Activated naive CD8-positive, alpha-beta T cell treated with anti-CD3 and anti-CD28 coated beads, Interleukin-2, amount 10 ng/mL, durations not matched to agents 7 days and 5 days (primary cell): ENCODE measurements around the gene LRRC14B. TPM values are rescaled to one million over a fixed set of nuclear protein-coding genes. Genes with fewer than 3 reads are reported as not detected.
"Not testable (repeated sequence)": the region's sequence is repeated elsewhere in the genome, so short reads cannot be mapped to it uniquely, and the experiment has no call there.

Experiments used
- ATAC-seq: fragments of 150-1000 bp; cut with Tn5 transposase; one replicate; pipeline ENCODE4 v1.10.0; 2021; ENCODE audit warnings: low read depth, moderate library complexity
- POLR2A ChIA-PET: fragments of 350-600 bp; sonication (Branson Sonifier 250); formaldehyde crosslinking; loops from one replicate; lab custom pipeline; 2021; ENCODE audit warnings: antibody characterized with exemption; lab: Charles Lee
- DNase-seq: peaks from one replicate; pipeline ENCODE4 v3.0.0; 2021
- H3K27ac Mint-ChIP-seq: one replicate; pipeline ENCODE4 v1.8.0; 2022; ENCODE audit warnings: mild to moderate bottlenecking, mixed read lengths
- H3K27me3 Mint-ChIP-seq: one replicate; pipeline ENCODE4 v1.8.0; 2022; ENCODE audit warnings: mild to moderate bottlenecking, moderate library complexity, mixed read lengths
- H3K36me3 Mint-ChIP-seq: one replicate; pipeline ENCODE4 v1.8.0; 2021; ENCODE audit warnings: mild to moderate bottlenecking, mixed read lengths
- H3K4me1 Mint-ChIP-seq: one replicate; pipeline ENCODE4 v1.8.0; 2021; ENCODE audit warnings: mixed read lengths
- H3K4me3 Mint-ChIP-seq: one replicate; pipeline ENCODE4 v1.8.0; 2022; ENCODE audit warnings: mild to moderate bottlenecking, moderate library complexity, mixed read lengths
- H3K9me3 Mint-ChIP-seq: one replicate; pipeline ENCODE4 v1.8.0; 2021; ENCODE audit warnings: mixed read lengths
- total RNA-seq, 2 experiments: library from RNA; stranded (reverse); gene quantifications; one replicate each; pipeline ENCODE4 v1.2.3, GENCODE V29; 2021

The LRRC14B gene
- total RNA-seq, 2 experiments from 2014 or later = 0.37 to 0.44 TPM

DNA sequence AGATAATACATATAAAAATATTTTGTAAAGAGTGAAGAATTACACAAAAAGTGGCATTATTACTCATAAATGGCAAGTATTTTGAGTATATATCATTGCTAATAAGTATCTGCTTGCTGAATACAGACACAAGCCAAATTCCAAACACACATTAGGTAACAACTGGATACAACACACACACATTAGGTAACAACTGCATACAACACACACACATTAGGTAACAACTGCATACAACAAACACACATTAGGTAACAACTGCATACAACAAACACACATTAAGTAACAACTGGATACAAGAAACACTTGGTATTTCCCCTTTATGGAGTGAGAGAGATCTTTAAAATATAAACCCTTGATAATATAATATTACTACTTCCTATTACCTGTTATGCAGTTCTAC, 13.2 kb downstream of the LRRC14B start:
- Mint-ChIP-seq H3K4me1 (no peaks in the 10 kb centered on the region), H3K27ac (no peak overlapping the region), H3K36me3 (peaks cover 19% of the 10 kb centered on the region), H3K27me3 (no peaks in the 10 kb centered on the region), H3K4me3 (no peak overlapping the region), H3K9me3 (no peaks in the 10 kb centered on the region)
- POLR2A ChIA-PET = no interaction called here
- no peak for ATAC-seq
- no peak for DNase-seq

DNA sequence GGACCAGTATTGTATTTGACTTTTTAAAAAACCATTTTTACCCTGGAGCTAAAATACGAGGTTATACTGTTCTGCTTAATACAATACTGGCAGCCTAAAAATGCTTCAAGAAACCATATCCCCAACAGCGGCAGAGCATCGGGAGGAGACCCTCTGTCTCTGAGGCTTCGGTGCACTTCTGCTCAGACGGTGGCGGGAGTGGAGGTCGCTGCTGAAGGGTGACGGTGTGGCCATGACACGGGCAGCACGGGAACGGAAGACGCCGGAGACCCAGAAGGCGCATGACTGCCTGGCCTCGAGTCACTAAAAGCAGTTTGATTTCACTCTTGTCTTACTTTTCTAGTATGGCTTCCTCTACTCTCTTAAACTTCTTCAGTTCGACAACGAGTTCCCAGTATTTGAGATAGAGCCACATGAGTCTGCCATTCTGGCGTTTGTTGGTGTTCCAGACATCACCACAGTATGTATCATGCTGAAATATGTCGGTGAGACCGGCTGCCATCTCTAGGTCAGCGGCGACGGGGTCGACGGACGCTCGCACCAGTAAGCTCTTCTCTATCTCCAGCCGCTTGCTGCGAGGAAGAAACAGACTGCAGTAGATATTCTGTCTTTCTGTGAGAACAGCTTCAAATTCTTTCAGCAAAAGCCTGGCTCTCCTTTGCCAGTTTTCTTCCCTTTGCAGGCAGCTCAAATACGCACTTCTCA, 13.8 kb downstream of the LRRC14B start:
- peaks cover 4% of the 10 kb centered on the region for H3K4me1 Mint-ChIP-seq
- H3K36me3 Mint-ChIP-seq = peaks cover 19% of the 10 kb centered on the region
- H3K27ac Mint-ChIP-seq = no peak overlapping the region
- ATAC-seq (no peak), DNase-seq (no peak)
- H3K9me3 Mint-ChIP-seq = no peaks in the 10 kb centered on the region
- no peak overlapping the region for H3K4me3 Mint-ChIP-seq
- POLR2A ChIA-PET = no interaction called here
- no peaks in the 10 kb centered on the region for H3K27me3 Mint-ChIP-seq

DNA sequence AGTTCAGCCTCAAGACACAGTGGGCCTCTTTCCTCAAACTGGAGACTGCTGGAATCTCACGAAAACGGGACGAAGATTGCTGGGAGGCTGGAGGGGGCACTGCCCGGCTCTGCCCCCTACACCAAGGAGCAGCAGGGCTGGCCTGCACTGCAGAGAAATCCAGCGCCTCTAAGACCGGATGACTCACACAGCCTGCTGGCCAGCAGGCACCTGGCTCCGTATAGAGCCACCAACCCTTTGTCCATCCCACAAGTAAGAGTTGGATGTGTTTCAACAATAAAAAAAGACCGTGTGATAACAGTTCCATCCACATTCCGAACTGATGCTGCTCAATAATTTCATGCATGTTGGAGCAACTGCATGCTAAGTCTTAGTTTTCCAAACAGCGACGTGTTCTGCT, 15.1 kb downstream of the LRRC14B start:
- no peaks in the 10 kb centered on the region for H3K9me3 Mint-ChIP-seq
- H3K4me1 Mint-ChIP-seq = peaks cover 8% of the 10 kb centered on the region
- ATAC-seq (no peak), DNase-seq (no peak)
- no peaks in the 10 kb centered on the region for H3K27me3 Mint-ChIP-seq
- POLR2A ChIA-PET = no interaction called here
- no peak overlapping the region for H3K27ac Mint-ChIP-seq
- peaks cover 19% of the 10 kb centered on the region for H3K36me3 Mint-ChIP-seq
- H3K4me3 Mint-ChIP-seq = no peak overlapping the region

DNA sequence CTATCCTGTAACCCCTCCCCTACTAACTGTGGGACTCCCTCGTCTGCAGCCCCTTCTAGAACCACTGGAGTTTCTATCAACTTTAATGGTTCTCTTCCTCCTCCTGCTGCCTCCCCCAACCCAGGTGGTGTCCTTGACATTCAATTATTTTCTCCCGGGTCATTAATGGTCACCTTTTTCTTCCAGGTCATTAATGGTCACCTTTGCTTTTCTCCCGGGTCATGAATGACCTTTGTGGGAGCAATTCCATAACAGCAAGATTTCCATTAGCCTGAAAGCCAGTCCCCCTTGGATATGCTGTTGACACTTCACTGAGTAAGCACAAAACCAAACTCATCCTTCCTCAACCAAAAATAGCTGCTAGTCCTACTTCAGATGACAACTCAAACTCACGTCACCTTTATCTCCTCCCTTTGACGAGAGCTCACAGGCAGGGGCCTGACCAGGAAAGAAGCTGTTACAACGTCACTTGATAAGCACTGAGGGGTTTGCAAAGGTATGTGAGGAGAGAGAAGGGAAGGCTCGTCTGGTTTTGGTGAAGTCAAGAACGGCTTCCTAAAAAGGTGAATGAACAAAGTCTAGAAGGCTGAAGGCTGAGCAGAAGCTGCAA, 15.7 kb downstream of the LRRC14B start:
- Mint-ChIP-seq H3K27ac (no peak overlapping the region), H3K4me1 (peaks cover 8% of the 10 kb centered on the region), H3K9me3 (no peaks in the 10 kb centered on the region), H3K27me3 (no peaks in the 10 kb centered on the region), H3K4me3 (no peak overlapping the region), H3K36me3 (peaks cover 19% of the 10 kb centered on the region)
- DNase-seq (no peak), ATAC-seq (no peak)
- POLR2A ChIA-PET = no interaction called here

DNA sequence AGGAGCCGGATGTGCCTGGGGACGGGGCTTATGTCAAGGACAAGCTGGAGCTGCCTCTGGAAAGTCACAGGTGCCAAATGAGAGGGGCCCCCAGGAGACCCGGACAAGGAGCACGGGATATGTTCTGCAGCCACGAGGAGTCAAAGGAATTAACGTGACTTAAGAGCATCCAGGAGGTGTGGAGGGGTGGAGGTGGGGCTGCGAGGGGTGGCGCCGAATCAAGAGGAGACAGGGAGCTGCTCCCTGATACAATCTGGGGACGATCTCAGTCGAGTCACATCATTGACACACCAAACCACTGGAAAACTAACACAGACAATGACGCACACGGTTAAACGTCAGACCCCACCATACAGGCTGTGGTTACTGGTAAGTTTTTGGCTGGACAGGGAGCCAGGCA, 16.3 kb downstream of the LRRC14B start:
- peaks cover 19% of the 10 kb centered on the region for H3K36me3 Mint-ChIP-seq
- no peaks in the 10 kb centered on the region for H3K27me3 Mint-ChIP-seq
- POLR2A ChIA-PET = no interaction called here
- ATAC-seq (no peak), DNase-seq (no peak)
- H3K4me1 Mint-ChIP-seq = peaks cover 8% of the 10 kb centered on the region
- no peak overlapping the region for H3K4me3 Mint-ChIP-seq
- no peaks in the 10 kb centered on the region for H3K9me3 Mint-ChIP-seq
- no peak overlapping the region for H3K27ac Mint-ChIP-seq

DNA sequence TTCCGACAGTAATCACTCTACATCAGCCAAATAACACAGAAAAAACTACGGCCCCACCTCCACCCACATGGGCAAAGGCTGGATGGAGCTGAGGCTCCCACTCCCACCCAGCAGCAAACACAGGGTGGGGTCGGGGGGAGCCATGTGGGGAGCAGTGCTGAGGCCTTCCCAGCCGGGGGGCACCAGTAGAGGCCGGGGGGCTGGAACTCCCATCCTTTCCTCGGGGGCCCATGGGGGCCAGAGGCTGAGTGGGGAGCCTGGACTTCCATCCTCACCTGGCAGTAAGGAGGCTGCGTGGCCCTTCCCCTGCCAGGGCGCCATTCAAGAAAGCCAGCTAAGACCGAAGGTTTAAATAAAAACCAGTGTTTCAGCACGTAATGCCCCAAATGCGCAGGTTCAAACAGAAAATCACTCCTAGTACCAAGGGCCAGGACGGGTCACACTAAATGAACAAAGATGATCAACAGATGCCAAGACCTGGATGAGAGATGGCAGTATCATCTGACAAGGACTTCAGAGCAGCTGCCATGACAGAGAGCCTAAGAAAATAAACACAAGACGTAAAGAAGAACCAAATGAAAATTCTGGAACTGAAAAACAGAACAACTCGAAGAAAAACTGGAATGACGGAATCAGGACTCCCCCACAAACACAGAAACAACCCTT, 17.3 kb downstream of the LRRC14B start:
- POLR2A ChIA-PET = no interaction called here
- ATAC-seq (no peak), DNase-seq (no peak)
- Mint-ChIP-seq H3K4me3 (no peak overlapping the region), H3K27ac (no peak overlapping the region), H3K9me3 (no peaks in the 10 kb centered on the region), H3K4me1 (peaks cover 8% of the 10 kb centered on the region), H3K36me3 (peaks cover 17% of the 10 kb centered on the region), H3K27me3 (no peaks in the 10 kb centered on the region)

DNA sequence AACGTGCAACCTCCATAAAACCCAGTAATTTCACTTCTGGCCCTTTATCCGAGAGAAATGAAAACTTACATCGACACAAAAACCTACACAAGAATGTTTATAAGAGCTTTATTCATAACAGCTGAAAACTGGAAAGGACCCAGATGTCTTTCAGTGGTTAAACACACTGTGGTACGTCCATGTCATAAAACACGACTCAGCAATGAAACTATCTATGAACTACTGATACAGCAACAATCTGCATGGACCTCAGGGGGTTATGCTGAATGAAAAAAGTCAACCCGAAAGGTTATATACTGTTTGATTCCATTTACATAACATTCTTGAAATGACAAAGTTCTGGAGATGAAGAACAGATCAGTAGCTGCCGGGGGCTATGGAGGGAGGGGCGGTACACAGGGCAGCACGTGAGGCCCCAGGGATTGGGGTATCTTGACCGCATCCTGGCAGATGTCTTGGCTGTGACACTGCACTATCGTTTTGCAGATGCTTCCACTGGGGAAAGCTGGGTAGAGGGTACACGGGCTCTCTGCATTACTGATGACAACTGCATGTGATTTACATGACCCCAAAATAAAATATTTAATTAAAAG, 22.6 kb downstream of the LRRC14B start:
- H3K4me3 Mint-ChIP-seq = no peak overlapping the region
- no peaks in the 10 kb centered on the region for H3K9me3 Mint-ChIP-seq
- H3K36me3 Mint-ChIP-seq = peaks cover 12% of the 10 kb centered on the region
- no peaks in the 10 kb centered on the region for H3K27me3 Mint-ChIP-seq
- no peak overlapping the region for H3K27ac Mint-ChIP-seq
- ATAC-seq (no peak), DNase-seq (no peak)
- POLR2A ChIA-PET = no interaction called here
- peaks cover 29% of the 10 kb centered on the region for H3K4me1 Mint-ChIP-seq

DNA sequence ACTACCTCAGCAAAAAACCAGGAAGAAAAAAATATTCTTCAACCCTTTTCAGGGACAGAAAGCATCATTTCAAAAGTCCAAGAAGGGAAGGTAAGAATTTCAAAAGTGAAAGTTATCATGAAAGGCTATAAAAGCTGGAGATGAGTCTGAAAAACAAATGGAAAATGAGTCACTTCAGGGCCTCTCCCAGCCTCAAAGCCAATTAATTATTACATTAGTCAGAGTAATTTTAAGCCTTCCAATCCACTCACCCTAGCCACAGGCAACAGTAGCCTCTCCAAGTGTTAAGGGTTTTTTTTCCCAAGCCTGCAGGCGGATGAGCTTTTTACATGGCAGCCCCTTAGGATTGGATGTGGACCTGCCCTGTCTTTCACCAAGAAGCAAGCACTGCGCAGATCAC, 24.0 kb downstream of the LRRC14B start:
- H3K4me3 Mint-ChIP-seq = peak overlapping the region; percentile 15
- H3K9me3 Mint-ChIP-seq, ATAC-seq, POLR2A ChIA-PET, H3K27me3 Mint-ChIP-seq, DNase-seq: not testable (repeated sequence)
- H3K36me3 Mint-ChIP-seq = peaks cover 13% of the 10 kb centered on the region
- peak overlapping the region; percentile 60 for H3K27ac Mint-ChIP-seq
- H3K4me1 Mint-ChIP-seq = peaks cover 23% of the 10 kb centered on the region

DNA sequence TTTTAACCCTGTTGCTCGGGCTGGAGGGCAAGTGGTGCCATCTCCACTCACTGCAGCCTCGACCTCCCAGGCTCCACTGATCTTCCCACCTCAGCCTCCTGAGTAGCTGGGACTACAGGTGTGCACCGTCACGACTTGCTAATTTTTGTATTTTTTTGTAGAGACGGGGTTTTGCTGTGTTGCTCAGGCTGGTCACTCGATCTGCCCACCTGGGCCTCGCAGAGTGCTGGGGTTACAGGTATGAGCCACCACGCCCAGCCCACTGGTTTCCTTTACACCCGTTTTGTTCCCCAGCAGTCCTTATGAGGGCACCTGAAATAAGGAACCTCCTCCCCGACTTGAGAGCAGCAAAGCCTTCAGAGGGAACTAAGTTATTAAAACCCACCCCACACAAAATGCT, 24.8 kb downstream of the LRRC14B start:
- POLR2A ChIA-PET, H3K9me3 Mint-ChIP-seq, DNase-seq, H3K27me3 Mint-ChIP-seq, ATAC-seq: not testable (repeated sequence)
- Mint-ChIP-seq H3K27ac (peak overlapping the region; percentile 60), H3K4me1 (peaks cover 29% of the 10 kb centered on the region), H3K36me3 (peaks cover 13% of the 10 kb centered on the region), H3K4me3 (peak overlapping the region; percentile 30)

DNA sequence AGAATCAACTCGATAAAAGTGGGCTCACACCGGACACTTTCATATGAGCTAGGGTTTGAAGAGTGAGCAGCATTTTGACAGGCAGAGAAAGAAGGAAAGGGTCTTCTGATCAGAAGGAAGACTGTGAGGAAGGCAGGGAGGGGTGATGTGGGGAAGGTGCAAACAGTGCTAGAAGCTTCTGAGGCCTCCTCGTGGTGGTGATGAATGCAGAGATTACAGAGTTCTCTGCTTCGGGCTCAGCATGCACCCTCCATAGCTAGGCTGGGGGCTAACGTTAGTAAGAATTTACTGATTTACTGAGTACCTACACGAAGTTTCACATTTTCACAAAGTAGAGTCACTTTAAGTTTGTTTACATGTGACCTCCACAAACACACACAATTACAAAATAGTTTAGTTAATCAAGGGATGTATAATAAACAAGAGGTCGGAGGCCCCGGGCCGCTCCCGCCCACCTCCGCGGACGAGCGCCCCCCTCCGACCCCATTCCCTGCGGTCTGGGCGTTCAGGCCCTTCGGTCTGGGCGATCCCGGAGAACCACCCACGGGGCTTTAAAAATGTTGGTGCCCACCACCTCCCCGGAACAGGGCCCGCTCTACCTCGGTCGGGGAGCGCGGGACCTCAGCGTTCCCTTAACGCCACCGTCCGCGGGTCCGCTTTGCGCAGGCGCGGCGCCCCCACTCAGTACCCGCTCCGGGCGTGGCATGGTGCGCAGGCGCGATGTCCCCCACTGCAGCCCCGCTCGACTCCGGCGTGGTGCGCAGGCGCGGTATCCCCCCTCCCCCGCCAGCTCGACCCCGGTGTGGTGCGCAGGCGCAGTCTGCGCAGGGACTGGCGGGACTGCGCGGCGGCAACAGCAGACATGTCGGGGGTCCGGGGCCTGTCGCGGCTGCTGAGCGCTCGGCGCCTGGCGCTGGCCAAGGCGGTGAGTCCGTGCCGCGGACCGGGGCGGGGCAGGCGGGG, 26.5 kb downstream of the LRRC14B start, which contains the start of the genes CCDC127 and SDHA:
TSS of gene CCDC127 (minus strand) at position 660 of the 963 bp plus-strand sequence. CDS start 1,304 bp downstream, outside the sequence.
TSS of gene SDHA (plus strand) at position 827 of the 963 bp plus-strand sequence. CDS start at position 863, 36 bp downstream.
- Mint-ChIP-seq H3K27ac (peak within 1 kb of the TSS; percentile 95), H3K4me3 (peak within 1 kb of the TSS; percentile 96), H3K4me1 (peaks cover 40% of the 10 kb centered on the region), H3K36me3 (peaks cover 13% of the 10 kb centered on the region)
- not testable (repeated sequence) for H3K9me3 Mint-ChIP-seq, H3K27me3 Mint-ChIP-seq
- POLR2A ChIA-PET = interaction anchor here (0.7 to 3.0 kb wide), 11 partner anchors 8 to 256 kb away, joined by 3 to 20 read pairs (median 4); partner anchors contain the start of genes AHRR, LRRC14B and PDCD6
- peak; percentile 93 for ATAC-seq
- DNase-seq = peak; percentile 100

DNA sequence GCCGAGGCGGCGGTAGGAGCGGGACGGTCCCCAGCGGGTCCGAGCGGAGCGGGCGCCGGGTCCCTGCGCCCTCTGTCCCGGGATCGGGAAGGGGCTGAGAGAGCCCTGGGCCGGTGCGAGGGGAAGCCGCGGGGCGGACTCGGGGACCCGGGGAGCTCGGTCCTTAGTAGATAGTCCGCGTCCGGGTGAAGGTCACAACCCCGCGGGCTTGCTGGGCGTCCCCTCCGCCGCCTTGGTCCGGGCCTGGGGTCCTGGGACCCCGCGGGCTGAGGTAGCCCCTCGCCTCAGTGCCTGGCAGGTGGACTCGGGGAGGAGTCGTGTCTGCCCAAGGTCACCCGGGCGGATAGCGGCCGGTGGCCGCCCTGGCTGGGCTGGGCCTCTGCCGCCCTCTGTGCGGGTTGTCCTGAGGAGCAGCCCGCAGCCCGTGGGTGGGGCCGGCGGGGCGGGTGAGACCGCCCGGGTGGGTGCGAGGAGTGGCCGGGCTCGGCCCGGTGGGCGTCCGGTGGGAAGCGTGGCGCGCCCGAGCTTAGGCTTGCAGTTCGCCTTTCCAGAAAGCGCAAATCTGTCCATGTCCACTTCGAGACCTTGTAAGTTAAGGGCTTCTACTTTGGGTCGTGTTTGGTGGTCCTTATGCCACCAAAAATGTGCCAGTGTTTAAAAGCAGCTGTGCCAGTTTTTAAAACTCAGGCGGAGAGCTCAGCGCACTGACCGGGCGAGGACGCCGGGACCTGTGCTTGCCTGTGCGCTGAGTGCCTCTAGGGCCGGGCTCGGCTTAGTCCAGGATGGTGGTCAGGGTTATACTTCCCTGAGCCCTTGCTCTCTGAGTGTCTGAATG, 27.4 kb downstream of the LRRC14B start:
- H3K4me3 Mint-ChIP-seq = peak overlapping the region; percentile 96

More for the DNA sequence above, 27.4 kb downstream of the LRRC14B start:
- Mint-ChIP-seq H3K9me3 (no peaks in the 10 kb centered on the region), H3K27ac (peak overlapping the region; percentile 95), H3K4me1 (peaks cover 46% of the 10 kb centered on the region), H3K36me3 (peaks cover 15% of the 10 kb centered on the region), H3K27me3 (no peaks in the 10 kb centered on the region)
- POLR2A ChIA-PET = interaction anchor here (0.7 to 3.0 kb wide), 11 partner anchors 9 to 228 kb away, joined by 3 to 20 read pairs (median 4); partner anchors contain the start of genes AHRR, LRRC14B and PDCD6
- peak; percentile 12 for ATAC-seq
- peak; percentile 48 for DNase-seq
